Measurements from ENCODE around the gene LGR4.

The LGR4 gene

DNA sequence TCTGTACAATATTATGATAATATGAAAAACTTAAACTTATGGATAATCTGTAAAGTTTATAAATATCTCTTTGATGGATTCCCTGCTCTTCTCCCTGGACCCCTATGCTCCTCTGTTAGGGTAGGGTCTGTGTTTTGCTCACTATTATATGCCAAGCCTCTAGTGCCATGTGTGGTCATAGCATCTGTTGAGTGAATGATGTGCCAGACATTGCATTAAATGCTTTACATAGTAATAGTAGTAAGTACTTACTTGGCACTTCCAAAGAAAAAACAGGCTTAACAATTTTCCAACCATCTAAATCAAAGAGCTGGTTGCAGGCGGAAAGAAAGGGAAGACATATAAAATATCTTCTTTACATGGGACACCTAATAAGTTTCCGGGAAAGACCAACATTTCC, 46.8 kb downstream of the LGR4 start:
- DNase-seq = no peak

DNA sequence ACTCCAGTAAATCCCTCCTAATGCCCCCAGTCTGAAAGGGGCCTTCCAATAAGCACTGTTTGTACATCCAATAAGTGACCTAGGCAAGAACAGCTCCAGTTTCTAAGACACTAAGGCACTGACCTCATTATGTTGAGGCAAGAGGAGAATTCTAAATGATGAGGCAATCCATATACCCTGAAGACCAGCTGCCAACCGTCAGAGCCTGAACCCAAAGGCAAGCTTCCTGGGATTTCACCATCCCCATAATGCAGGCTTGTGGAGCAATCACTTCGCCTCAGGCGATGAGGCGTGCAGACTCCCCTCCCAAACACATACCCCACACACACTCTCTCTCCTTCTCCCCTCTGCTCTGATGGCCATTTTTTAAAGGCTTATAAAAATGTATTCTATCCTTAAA, 49.5 kb downstream of the LGR4 start:
- DNase-seq = no peak

DNA sequence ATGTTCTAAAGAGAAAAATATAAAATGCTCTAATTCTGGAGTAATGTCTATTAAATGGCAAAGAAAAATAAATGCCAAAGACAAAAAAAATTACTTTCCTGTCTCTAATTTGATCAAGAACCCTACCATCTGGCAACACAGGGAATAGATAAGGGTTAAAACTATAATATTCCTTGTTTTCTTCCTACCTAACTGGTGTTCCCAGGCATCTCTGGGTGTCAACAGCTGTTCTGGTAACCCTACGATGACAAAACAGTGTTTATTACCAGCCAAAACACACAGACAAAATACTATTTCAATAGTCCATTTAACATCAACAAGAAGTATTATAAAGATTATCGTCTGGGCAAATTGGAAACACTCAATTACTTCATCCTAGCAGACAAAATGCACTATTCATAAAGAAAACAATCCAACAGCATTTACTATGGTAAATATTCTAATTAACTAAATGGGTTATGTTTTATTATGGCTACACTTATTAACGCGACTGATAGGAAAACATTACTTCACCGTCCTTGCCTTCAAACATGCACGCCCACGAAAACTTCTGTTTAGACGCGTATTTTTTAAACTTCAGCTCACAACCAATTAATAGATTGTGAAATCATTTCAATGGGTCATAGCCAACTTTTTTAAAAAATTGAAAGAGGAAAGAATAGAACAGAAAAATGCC, 50.6 kb downstream of the LGR4 start:
- DNase-seq = no peak

GRCh38 chr11:27420722-27421572, 51.6 kb downstream of the LGR4 start:
- no peak for DNase-seq

DNA sequence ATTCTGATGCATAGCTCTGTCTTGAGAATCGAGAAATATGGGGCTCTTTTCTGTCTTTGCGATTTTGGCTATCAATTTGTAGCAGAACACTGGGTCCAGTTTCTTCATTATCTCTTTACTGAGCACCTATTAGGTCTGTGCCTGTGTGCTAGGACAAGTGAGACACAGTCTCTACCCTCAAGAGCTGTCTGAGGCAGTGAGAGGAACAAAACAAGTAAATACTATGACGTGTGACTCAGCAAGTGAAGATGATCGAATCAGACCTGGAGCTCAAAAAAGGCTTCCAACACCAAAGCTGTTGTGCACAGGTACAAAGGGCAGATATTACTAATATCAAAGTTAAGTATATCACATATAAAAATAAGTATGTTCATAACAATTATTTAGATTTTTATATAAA, 52.4 kb downstream of the LGR4 start:
- DNase-seq = no peak

- no peak for DNase-seq
Observed at GRCh38 chr11:27418356-27418755, 54.2 kb downstream of the LGR4 start.

- no peak for DNase-seq
Observed at GRCh38 chr11:27416568-27417176, 55.9 kb downstream of the LGR4 start.

GRCh38 chr11:27414644-27415043, 57.9 kb downstream of the LGR4 start:
- DNase-seq = no peak

- DNase-seq = no peak
Observed at GRCh38 chr11:27413218-27413617, 59.4 kb downstream of the LGR4 start.

DNA sequence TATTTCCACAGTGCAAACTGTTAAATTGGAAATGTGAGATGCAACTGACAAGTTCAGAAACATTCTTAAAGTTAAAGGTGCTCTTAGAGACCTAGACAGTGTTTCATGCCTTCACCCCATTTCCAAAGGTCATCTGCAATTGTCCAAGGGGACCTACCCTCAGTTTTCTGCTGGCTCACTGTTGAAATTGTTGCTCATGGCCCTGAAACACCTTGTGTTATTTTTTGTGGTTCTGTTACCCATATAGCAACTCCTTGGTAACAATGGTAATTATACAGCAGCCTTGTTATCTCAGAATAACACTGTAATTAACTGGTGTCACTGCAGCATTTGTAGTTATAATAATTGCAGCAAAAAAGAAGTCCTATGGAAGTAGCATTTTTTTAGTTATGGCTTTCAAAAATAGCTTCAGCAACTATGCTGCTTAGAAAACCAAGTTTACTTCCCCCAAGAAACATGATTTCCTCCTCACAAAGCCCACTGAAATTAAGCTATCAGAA, 60.3 kb downstream of the LGR4 start:
- no peak for DNase-seq

DNA sequence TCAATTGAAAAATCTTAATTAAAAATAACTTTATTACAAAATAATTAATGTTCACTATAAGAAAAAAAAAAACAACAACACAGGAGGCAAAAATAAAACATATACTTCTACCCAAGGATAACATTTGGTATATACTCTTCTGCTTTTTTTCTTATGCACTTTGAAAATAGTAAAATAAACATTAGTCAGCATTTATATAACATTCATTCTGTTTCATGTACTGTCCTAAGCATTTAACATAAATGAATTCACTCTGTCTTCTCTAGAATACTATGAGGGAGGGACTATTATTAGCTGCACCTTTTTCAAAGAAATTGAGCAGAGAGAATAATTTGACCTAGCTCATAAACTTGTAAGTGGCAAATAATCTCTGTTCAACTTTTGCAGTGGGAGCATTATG, 61.3 kb downstream of the LGR4 start:
- DNase-seq = no peak

GRCh38 chr11:27410272-27410671, 62.3 kb downstream of the LGR4 start:
- DNase-seq = no peak

GRCh38 chr11:27409742-27410141, 62.8 kb downstream of the LGR4 start:
- no peak for DNase-seq

DNA sequence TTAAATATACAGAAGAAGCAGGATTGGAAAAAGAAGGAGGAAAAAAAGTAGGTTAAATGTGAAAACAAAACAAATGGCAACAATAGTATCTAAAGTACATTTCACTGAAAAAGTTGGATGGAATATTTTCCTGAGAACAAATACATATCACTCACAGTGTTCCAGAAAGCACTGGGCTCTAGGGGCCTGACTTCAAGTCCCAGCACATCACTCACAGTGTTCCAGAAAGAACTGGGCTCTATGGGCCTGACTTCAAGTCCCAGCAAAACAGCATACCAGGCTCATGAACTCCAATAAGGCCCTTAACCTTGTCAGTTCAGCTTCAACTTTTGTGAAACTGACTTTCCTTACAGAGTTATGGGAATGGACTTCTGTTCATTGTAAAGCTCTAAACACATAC, 63.5 kb downstream of the LGR4 start:
- DNase-seq = no peak

DNA sequence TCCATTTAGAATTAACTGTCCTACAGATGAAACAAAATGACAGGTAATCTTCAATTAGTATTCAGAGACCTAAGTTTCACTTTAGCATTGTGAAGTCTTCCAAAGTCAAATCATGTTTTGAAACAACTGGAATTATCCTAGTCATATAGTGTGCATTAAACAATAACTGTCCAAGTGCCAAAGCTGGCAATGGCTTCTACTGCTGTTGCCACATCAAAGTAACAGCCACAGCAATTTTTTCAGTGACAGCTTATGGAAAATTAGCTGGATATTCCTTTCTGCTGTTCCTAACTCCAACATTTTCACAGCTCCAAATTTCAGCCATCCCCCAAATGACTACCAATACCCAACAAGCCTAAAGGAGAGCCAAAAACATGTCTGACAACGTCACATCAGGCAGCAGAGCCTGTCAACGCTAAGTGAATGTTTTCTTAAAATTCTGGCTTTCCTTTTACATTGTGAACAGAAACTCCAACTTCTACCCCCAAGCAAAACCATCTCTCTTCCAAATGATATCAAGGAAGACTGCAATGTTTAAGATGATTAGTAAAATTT, 64.3 kb downstream of the LGR4 start:
- DNase-seq = no peak

DNA sequence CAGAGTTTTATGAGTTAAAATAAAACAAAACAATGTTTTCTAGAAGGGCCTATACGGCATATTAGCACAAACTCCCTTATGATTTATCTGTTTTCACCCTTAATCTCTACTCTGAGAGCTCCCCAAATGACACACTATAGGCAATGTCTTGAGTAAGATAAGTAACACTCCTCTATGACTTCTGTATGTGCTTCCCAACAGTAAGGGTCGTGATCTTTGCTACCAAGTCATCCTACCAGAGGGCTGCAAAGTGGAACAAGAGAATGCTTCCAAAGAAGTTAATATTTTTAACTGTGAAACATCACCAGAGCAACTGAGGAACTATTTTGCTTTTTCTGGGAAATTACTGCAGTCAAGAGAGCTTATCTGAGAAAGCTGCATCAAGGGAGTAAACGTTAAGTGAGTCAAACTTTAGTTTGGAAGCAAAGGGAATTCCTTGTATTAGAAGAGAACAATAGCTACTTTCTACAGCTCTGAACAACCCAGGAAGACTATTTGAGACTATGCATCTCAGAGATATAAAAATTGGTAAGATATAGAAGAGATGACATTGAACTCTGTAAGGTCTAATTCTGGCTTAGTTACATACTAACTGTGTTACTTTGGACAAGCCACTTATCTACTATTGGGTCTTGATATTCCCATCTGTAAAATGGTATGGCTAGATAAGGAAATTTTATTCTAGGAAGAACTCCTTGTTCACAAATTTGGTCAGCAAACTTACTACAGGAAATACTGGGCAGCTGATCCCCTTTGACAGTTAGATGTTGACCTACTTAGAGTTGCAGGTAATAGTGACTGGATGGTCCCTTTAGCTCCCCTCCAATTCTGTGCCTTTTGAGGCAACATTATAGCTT, 65.9 kb downstream of the LGR4 start:
- DNase-seq = no peak

GRCh38 chr11:27405134-27405533, 67.5 kb downstream of the LGR4 start:
- DNase-seq = no peak

DNA sequence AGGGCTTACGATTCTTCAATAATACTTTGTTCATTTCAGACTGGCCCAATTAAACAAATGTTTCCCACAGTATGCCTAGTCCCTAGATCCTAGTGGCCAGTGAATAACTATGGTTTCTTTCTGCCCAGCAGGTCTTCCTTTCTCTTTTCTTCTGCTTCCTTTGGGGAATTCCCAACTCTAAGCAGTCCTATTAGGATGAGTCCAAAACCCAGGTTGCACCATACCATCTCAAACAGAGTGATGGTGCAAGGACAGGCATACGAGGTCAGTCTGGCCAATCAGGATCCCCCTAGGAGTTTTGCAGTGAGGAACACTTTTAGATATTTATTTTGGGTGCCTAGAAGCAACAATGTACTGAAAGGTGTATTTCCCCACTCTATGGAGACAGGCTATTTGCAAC, 68.2 kb downstream of the LGR4 start:
- no peak for DNase-seq

DNA sequence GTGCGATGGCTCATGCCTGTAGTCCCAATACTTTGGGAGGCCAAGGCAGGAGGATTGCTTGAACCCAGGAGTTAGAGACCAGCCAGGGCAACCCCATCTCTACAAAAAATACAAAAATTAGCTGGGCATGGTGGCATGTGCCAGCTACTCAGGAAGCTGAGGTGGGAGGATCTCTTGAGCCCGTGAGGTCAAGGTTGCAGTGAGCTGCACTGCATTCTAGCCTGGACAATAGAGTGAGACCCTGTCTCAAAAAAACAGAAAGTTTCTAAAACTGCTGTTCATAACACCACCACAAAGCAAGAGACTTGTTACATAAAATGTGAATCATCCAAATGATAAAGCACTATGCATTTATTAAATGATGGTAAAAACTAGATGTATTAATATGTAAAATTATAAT, 69.4 kb downstream of the LGR4 start:
- DNase-seq = no peak

DNA sequence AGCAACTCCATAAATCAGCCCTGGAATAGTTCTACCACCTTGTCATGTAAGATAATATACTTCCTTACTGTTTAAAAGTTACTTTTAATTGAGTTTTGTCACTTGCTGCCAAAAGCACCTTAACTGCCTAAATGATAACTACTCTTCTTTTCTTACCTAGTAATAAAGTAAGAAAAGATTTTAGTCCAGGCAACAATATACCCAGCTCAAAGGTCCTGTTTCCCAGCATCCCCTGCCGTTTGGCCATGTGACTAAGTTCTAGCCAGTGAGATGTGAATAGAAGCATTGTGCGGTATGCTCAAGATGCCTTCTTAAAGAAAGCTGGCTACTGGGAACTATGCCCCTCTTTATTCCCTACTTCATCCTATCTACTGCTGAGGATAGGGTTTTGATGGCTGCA, 70.1 kb downstream of the LGR4 start:
- no peak for DNase-seq

DNA sequence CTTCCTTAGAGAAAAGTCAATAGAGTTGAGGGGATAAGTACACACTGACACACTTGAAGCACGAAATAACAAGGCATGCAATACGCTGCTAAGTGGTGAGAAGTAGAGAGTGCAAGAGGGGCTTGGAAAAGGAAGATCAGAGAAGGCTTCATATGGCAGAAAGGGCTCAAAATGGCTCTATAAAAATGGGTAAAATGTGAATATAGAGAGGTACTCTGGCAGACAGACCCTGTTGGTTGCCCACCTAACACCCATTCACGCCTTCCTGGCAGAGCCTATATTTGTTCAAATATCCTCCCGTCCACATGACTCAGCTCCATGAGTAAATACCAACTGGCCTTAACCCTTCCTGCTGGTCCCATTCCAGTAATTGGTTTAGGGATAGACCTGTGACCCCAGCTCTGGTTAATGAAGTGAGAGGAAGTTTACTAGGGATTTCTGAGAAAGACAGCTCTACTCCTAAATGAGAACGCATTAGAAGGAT, 70.7 kb downstream of the LGR4 start:
- DNase-seq = no peak

- no peak for DNase-seq
Observed at GRCh38 chr11:27401280-27401832, 71.2 kb downstream of the LGR4 start.

Measured in activated CD4-positive, CD25-positive, alpha-beta regulatory T cell treated with anti-CD3 and anti-CD28 coated beads, Interleukin-2, amount 50 U/mL, for 72 hours (primary cell).